ENCODE results near the gene CDA. TPM values are rescaled to one million over a fixed set of nuclear protein-coding genes. Genes with fewer than 3 reads are reported as not detected.

CDA gene
- total and polyA plus RNA-seq, 9 of the 15 experiments (the other 6 are each of a cell fraction or from before 2014, with no cell fraction given) = not detected

- TF ChIP-seq, protein P1, sequence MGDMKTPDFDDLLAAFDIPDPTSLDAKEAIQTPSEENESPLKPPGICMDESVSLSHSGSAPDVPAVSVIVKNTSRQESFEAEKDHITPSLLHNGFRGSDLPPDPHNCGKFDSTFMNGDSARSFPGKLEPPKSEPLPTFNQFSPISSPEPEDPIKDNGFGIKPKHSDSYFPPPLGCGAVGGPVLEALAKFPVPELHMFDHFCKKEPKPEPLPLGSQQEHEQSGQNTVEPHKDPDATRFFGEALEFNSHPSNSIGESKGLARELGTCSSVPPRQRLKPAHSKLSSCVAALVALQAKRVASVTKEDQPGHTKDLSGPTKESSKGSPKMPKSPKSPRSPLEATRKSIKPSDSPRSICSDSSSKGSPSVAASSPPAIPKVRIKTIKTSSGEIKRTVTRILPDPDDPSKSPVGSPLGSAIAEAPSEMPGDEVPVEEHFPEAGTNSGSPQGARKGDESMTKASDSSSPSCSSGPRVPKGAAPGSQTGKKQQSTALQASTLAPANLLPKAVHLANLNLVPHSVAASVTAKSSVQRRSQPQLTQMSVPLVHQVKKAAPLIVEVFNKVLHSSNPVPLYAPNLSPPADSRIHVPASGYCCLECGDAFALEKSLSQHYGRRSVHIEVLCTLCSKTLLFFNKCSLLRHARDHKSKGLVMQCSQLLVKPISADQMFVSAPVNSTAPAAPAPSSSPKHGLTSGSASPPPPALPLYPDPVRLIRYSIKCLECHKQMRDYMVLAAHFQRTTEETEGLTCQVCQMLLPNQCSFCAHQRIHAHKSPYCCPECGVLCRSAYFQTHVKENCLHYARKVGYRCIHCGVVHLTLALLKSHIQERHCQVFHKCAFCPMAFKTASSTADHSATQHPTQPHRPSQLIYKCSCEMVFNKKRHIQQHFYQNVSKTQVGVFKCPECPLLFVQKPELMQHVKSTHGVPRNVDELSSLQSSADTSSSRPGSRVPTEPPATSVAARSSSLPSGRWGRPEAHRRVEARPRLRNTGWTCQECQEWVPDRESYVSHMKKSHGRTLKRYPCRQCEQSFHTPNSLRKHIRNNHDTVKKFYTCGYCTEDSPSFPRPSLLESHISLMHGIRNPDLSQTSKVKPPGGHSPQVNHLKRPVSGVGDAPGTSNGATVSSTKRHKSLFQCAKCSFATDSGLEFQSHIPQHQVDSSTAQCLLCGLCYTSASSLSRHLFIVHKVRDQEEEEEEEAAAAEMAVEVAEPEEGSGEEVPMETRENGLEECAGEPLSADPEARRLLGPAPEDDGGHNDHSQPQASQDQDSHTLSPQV (IDR thresholded peaks at IDR 0.05) = peak; percentile 37; the same call in 1 of the 2 replicates
- TF ChIP-seq TRIM24 (IDR thresholded peaks at IDR 0.05) (peak; percentile 27 to 59; a peak in 3 of 4 replicates), GTF2E2 (tag; IDR thresholded peaks at IDR 0.05) (no peak), MTA3 (IDR thresholded peaks at IDR 0.05; ENCODE audit: borderline replicate concordance) (0 out of 2 replicates have a peak, but pooled peaks have one; percentile 46), JUN (IDR thresholded peaks at IDR 0.05; ENCODE audit: borderline replicate concordance, low read depth, low read length) (0 out of 2 replicates have a peak, but pooled peaks have one; percentile 19), JUN (CRISPR knock-in tag; IDR thresholded peaks at IDR 0.05; ENCODE audit: borderline replicate concordance) (no peak), EHMT2 (IDR thresholded peaks at IDR 0.05) (peak; percentile 55; the same call in 1 of the 2 replicates), ZNF316 (IDR thresholded peaks at IDR 0.05) (peak; percentile 100), SMAD3 (CRISPR knock-in tag; conservative IDR thresholded peaks at IDR 0.05) (no peak), CREB1 (IDR thresholded peaks at IDR 0.05) (peak; percentile 28; the same call in 1 of the 2 replicates), CREB1 (CRISPR knock-in tag; IDR thresholded peaks at IDR 0.05) (no peak), MGA (IDR thresholded peaks at IDR 0.05) (peak; percentile 49; the same call in 1 of the 2 replicates)
Measured at GRCh38 chr1:20630729-20631128, 41.8 kb downstream of the CDA start (continued).
